ENCODE measurements around the gene ENO2. TPM values are rescaled to one million over a fixed set of nuclear protein-coding genes. Genes with fewer than 3 reads are reported as not detected.

ENO2 gene
- total RNA-seq, 1 donor from 2014 or later: 29.7 TPM

DNA sequence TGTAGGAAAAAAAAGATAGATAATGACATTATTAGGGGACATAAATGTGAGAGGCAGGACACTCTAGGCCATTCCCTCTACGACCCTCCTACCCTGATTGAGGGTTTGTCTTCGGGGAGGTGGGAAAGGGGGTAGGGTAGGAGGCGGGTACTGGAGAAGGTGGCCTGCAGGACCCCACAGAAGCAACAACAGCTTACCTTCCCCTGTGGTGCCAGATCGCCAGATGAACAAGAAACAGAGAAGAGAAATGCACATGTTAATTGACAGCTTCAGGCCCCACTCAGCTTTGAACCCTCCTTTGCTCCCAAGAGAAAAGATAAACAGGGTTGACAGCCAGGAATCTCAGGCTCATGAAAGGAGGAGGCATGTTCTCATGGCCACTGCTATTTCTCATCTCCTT, 51.3 kb downstream of the ENO2 start:
- intact Hi-C loops (cut with DNase I): loop anchor here (1.0 to 2.0 kb wide), 2 partner anchors 21 to 41 kb away; partner anchors contain the start of gene C12orf57
- DNase-seq (ENCODE audit: low spot score): no peak

DNA sequence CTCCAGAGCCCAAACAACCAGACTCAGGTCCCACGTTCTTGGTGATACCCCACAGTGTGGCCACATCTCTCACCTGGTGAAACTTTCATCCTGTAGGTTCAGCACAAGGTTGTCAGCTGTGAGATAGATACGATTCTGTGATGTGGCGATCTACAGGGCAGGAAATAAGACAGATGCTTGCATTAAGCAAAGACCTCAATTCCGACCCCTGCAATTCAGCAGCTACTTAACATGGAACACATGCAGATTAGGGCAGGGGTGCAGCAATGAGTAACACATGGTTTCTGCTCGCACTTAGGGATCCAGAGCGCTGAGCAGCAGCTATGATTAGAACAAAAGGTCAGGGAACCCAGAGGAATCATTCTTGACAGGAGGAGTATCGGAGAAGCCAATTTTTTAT, 52.0 kb downstream of the ENO2 start:
- no peak for DNase-seq (ENCODE audit: low spot score)
- intact Hi-C loops (cut with DNase I): no loop called here

DNA sequence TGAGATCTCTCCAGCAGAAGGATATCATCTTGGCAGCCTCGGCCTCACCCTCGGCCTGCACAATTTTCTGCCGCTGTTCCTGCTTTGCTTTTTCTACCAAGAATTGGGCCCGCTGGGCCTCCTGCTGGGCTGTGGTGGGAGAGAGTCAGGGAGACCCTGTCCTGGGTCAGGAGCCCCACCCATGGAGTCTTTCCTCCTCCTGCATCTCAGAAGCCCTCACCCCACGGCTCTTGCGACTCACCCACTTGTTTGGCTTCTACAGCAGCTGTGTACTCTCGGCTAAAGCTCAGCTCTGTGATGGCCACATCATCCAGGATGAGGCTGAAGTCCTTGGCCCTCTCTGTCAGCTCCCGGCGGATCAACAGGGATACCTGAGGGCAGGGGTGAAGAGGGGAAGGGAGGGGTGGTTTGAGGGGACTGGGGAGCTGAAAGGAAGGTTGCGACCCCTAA, 53.3 kb downstream of the ENO2 start:
- intact Hi-C loops (cut with DNase I): no loop called here
- DNase-seq (ENCODE audit: low spot score): no peak

DNA sequence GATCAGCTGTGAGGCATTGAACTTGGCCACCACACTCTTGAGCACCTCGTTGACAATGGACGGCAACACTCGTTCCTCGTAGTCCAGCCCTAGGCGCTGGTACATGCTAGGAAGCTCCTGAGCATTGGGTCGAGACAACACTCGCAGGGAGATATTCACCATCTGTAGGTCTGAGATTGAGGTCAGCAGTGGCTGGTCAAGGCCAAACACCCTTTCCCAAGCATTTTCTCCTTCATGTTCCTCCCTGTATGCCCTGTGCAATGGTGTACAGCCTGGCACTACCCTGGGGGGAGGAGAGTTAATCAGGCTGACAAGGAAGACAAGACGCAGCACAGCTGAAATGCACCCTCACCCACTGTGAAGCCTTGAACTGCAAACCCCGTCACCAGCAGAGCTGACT, 54.0 kb downstream of the ENO2 start:
- intact Hi-C loops (cut with DNase I): no loop called here

DNA sequence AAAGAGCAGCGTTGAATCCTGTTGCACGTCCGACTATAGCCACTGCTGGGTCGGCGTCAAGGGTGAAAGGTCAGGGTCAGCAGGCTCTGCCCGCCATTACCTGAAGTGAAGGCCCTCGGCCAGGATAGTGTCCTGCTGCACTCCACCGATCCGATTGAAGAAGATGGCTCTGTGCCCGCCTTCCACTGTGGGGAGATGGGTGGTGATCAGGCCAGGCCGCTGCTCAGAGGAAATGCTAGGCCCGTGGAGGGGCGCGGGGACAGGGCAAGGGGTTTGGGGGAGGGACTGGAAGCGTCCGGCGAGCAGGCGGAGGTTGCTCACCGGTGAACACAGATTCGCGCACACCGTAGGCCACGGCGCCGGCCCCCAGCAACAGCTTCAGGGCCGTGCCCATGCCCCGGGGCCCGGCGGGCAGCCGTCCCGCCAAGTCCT, 55.7 kb downstream of the ENO2 start:
- DNase-seq (ENCODE audit: low spot score): no peak
- intact Hi-C loops (cut with DNase I): loop anchor here (2.0 to 10.0 kb wide), 4 partner anchors 33 to 285 kb away; partner anchors contain the start of genes C1R, LPCAT3 and ZNF384

More for the DNA sequence above, 54.0 kb downstream of the ENO2 start:
- DNase-seq (ENCODE audit: low spot score): no peak

Small RNA genes within 50 kb of the gene (microRNA-seq; reads per million reads assigned to microRNA genes)
- gene MIR141 (4.9 reads per million, percentile 5 among the genes with 10 or more reads in this experiment), gene MIR200C (42.7 reads per million, percentile 47 among the genes with 10 or more reads in this experiment)

Other genes starting within 250 kb of the ENO2 start
- 32.7 TPM for gene ZNF384, start 225.2 kb upstream of the ENO2 start, total RNA-seq
- 0.40 TPM for gene PIANP, start 213.8 kb upstream of the ENO2 start, total RNA-seq
- 64.7 TPM for gene COPS7A, start 190.5 kb upstream of the ENO2 start, total RNA-seq
- 135 TPM for gene MLF2, start 161.4 kb upstream of the ENO2 start, total RNA-seq
- 234 TPM for gene PTMS, start 148.2 kb upstream of the ENO2 start, total RNA-seq
- 0.57 TPM for gene LAG3, start 142.1 kb upstream of the ENO2 start, total RNA-seq
- 3.8 TPM for gene CD4, start 125.1 kb upstream of the ENO2 start, total RNA-seq
- gene GPR162, start 92.8 kb upstream of the ENO2 start, total RNA-seq: 5.7 TPM
- gene P3H3, start 86.2 kb upstream of the ENO2 start, total RNA-seq: 25.7 TPM
- gene GNB3, start 73.7 kb upstream of the ENO2 start, total RNA-seq: 9.7 TPM
- gene CDCA3, start 63.3 kb upstream of the ENO2 start, total RNA-seq: 0.65 TPM
- 83.5 TPM for gene USP5, start 62.4 kb upstream of the ENO2 start, total RNA-seq
- gene TPI1, start 47.0 kb upstream of the ENO2 start, total RNA-seq: 657 TPM
- 4.5 TPM for gene SPSB2, start 41.3 kb upstream of the ENO2 start, total RNA-seq
- gene LRRC23, start 9.8 kb upstream of the ENO2 start, total RNA-seq: 13.3 TPM
- 76.9 TPM for gene ATN1, start 13.4 kb downstream of the ENO2 start, total RNA-seq
- not detected for gene RNU7-1, start 29.2 kb downstream of the ENO2 start, total RNA-seq
- 162 TPM for gene C12orf57, start 29.4 kb downstream of the ENO2 start, total RNA-seq
- 7.0 TPM for gene PTPN6, start 36.8 kb downstream of the ENO2 start, total RNA-seq
- gene PHB2, start 56.1 kb downstream of the ENO2 start, total RNA-seq: 125 TPM
- gene EMG1, start 56.3 kb downstream of the ENO2 start, total RNA-seq: 32.7 TPM
- gene LPCAT3, start 103.9 kb downstream of the ENO2 start, total RNA-seq: 19.7 TPM
- gene C1S, start 146.1 kb downstream of the ENO2 start, total RNA-seq: 69.0 TPM
- gene C1R, start 177.9 kb downstream of the ENO2 start, total RNA-seq: 96.9 TPM
- gene C1RL, start 194.6 kb downstream of the ENO2 start, total RNA-seq: 10.5 TPM
- gene RBP5, start 214.3 kb downstream of the ENO2 start, total RNA-seq: 0.62 TPM
- 5.7 TPM for gene CLSTN3, start 215.8 kb downstream of the ENO2 start, total RNA-seq

Data from cardiac septum (tissue), 1 donor.